ENCODE results near the gene ABCA4. TPM values are rescaled to one million over a fixed set of nuclear protein-coding genes. Genes with fewer than 3 reads are reported as not detected.

The ABCA4 gene
- total RNA-seq, 5 donors from 2014 or later (not counting 1 experiment from before 2014, with no cell fraction given) = not detected

DNA sequence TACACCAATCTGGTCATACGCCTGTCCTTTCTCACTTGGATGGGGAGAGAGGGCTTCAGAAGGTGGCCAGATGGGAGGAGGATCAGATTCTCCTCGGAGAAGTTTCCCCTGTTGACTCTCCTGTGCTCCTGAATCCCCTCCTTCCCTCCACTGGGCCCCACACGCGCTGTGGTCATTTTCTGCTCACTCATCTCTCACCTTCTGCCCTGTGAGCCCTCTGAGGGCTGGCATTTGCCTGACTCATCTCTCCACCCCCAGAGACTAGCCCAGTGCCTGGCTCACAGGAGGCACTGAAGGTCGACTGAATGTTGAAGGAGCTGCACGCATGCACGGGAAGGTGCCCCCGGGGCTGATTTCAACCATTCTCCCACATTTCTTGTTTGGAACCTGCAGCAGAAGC lies 14.2 kb downstream of the ABCA4 start:
- Mint-ChIP-seq H3K27ac (no peak overlapping the region), H3K9me3 (no peaks in the 10 kb centered on the region), H3K36me3 (no peaks in the 10 kb centered on the region), H3K27me3 (peaks cover 33 to 35% of the 10 kb centered on the region in 2 donors), H3K4me3 (no peak overlapping the region), H3K4me1 (peaks cover 0 to 9% (median 5%) of the 10 kb centered on the region in 3 donors)
- POLR2A ChIA-PET = no interaction called here
- Histone ChIP-seq H3K36me3 (ENCODE audit: control insufficient read depth in 2 of 2, extremely low read depth in 1 of 2, insufficient read depth in 1 of 2, low read length in 1 of 2) (no peaks in the 10 kb centered on the region), H3K4me1 (ENCODE audit: control insufficient read depth in 1 of 2, extremely low read depth in 1 of 2, insufficient read depth in 2 of 2, low read length in 2 of 2) (peaks cover 3 to 5% of the 10 kb centered on the region in 2 experiments), H3K27me3 (replicated peaks in 1 of 2; ENCODE audit: control insufficient read depth in 2 of 2, extremely low read depth in 1 of 2, insufficient read depth in 2 of 2, low read length in 1 of 2) (peaks cover 3 to 36% of the 10 kb centered on the region in 2 experiments), H3K27ac (ENCODE audit: low read length) (no peak overlapping the region), H3K9me3 (no peaks in the 10 kb centered on the region), H3K4me3 (ENCODE audit: control insufficient read depth in 1 of 2, extremely low read depth in 1 of 2, low read length in 1 of 2) (no peak overlapping the region)
- CTCF ChIA-PET = no interaction called here
- 74% methylated on average over 6 of the region's 8 CpGs for WGBS (ENCODE audit: insufficient coverage)
- no peak for ATAC-seq (replicated peaks in 1 of 4)
- no peak for DNase-seq

DNA sequence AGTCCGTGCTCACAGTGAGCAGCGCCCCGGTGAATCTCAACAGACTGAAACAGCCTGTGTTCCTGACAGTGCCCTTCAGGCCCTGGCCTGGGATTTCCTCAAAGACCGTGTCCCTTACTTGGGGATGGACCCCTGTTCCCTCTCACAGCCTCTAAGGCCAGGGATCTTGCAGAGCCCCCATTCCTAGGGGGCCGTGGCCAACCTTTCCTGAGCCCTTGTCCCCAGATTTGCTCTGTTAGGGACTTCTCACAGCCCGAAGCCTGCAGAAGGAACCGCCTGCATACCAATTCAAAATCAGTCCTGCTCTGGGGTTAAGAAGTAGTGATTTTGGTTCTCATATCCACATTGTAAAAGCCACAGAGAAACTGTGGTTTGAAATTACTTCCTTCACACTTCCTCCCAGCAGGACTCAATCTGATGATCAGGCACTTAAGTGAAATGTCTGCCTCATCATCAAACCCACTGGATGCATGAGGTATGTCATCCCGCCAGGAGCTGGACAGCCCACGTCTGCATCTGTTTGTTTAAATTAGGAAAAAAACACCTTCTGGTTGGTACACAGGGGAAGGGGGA lies 14.9 kb downstream of the ABCA4 start:
- H3K4me3 ChIP-seq (ENCODE audit: control insufficient read depth in 1 of 2, extremely low read depth in 1 of 2, low read length in 1 of 2) = no peak overlapping the region
- peaks cover 0 to 9% (median 5%) of the 10 kb centered on the region in 3 donors for H3K4me1 Mint-ChIP-seq
- peaks cover 33 to 34% of the 10 kb centered on the region in 2 donors for H3K27me3 Mint-ChIP-seq
- H3K27me3 ChIP-seq (replicated peaks in 1 of 2; ENCODE audit: control insufficient read depth in 2 of 2, extremely low read depth in 1 of 2, insufficient read depth in 2 of 2, low read length in 1 of 2) = peaks cover 3 to 40% of the 10 kb centered on the region in 2 experiments
- 41% methylated on average over 4 of the region's 9 CpGs for WGBS (ENCODE audit: insufficient coverage)
- ChIA-PET CTCF (no interaction called here), POLR2A (interaction anchor here in 1 of 2 donors (0.6 kb wide), 1 partner anchor 147 kb away, joined by 8 read pairs; no protein-coding TSS in a partner anchor)
- no peak overlapping the region for H3K27ac ChIP-seq (ENCODE audit: low read length)
- peaks cover 3 to 5% of the 10 kb centered on the region in 2 experiments for H3K4me1 ChIP-seq (ENCODE audit: control insufficient read depth in 1 of 2, extremely low read depth in 1 of 2, insufficient read depth in 2 of 2, low read length in 2 of 2)
- no peak overlapping the region for H3K4me3 Mint-ChIP-seq
- no peaks in the 10 kb centered on the region for H3K36me3 ChIP-seq (ENCODE audit: control insufficient read depth in 2 of 2, extremely low read depth in 1 of 2, insufficient read depth in 1 of 2, low read length in 1 of 2)
- no peak overlapping the region for H3K27ac Mint-ChIP-seq
- no peaks in the 10 kb centered on the region for H3K9me3 ChIP-seq
- no peak for DNase-seq
- no peaks in the 10 kb centered on the region for H3K9me3 Mint-ChIP-seq
- H3K36me3 Mint-ChIP-seq = no peaks in the 10 kb centered on the region
- no peak for ATAC-seq (replicated peaks in 1 of 4)

DNA sequence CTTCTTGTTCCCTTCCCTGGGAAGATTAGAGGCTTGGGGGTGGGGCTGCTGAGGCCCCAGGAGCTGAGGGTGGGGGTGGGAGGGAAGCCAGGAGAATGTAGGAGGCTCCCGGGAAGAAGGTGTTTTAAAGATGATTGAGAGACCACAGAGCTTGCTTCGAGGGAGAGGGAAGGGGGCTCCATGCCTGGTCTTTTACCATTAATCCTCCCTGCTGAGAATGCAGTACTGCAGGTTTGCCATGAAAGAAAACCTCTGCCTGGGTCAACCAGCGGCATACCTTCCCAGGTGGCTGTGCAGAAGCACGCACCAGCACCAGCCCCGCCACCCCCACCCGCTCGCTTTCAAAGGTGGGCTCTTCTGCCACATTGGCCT lies 15.4 kb downstream of the ABCA4 start:
- ChIA-PET CTCF (no interaction called here), POLR2A (interaction anchor here in 1 of 2 donors (0.6 kb wide), 1 partner anchor 146 kb away, joined by 8 read pairs; no protein-coding TSS in a partner anchor)
- Mint-ChIP-seq H3K36me3 (no peaks in the 10 kb centered on the region), H3K27me3 (peaks cover 33 to 34% of the 10 kb centered on the region in 2 donors), H3K9me3 (no peaks in the 10 kb centered on the region), H3K27ac (no peak overlapping the region), H3K4me1 (peaks cover 0 to 9% (median 5%) of the 10 kb centered on the region in 3 donors), H3K4me3 (no peak overlapping the region)
- Histone ChIP-seq H3K27me3 (replicated peaks in 1 of 2; ENCODE audit: control insufficient read depth in 2 of 2, extremely low read depth in 1 of 2, insufficient read depth in 2 of 2, low read length in 1 of 2) (peaks cover 3 to 40% of the 10 kb centered on the region in 2 experiments), H3K4me3 (ENCODE audit: control insufficient read depth in 1 of 2, extremely low read depth in 1 of 2, low read length in 1 of 2) (no peak overlapping the region), H3K9me3 (no peaks in the 10 kb centered on the region), H3K4me1 (ENCODE audit: control insufficient read depth in 1 of 2, extremely low read depth in 1 of 2, insufficient read depth in 2 of 2, low read length in 2 of 2) (peaks cover 3 to 5% of the 10 kb centered on the region in 2 experiments), H3K27ac (ENCODE audit: low read length) (no peak overlapping the region), H3K36me3 (ENCODE audit: control insufficient read depth in 2 of 2, extremely low read depth in 1 of 2, insufficient read depth in 1 of 2, low read length in 1 of 2) (no peaks in the 10 kb centered on the region)
- 67% methylated on average over 5 of the region's 7 CpGs for WGBS (ENCODE audit: insufficient coverage)
- DNase-seq (no peak), ATAC-seq (replicated peaks in 1 of 4) (no peak)

- Mint-ChIP-seq H3K4me3 (no peak overlapping the region), H3K4me1 (peaks cover 0 to 9% (median 5%) of the 10 kb centered on the region in 3 donors), H3K27me3 (peaks cover 33 to 34% of the 10 kb centered on the region in 2 donors), H3K9me3 (no peaks in the 10 kb centered on the region), H3K36me3 (no peaks in the 10 kb centered on the region), H3K27ac (no peak overlapping the region)
- no peaks in the 10 kb centered on the region for H3K9me3 ChIP-seq
- peaks cover 3 to 5% of the 10 kb centered on the region in 2 experiments for H3K4me1 ChIP-seq (ENCODE audit: control insufficient read depth in 1 of 2, extremely low read depth in 1 of 2, insufficient read depth in 2 of 2, low read length in 2 of 2)
- no peak for DNase-seq
- no peak overlapping the region for H3K4me3 ChIP-seq (ENCODE audit: control insufficient read depth in 1 of 2, extremely low read depth in 1 of 2, low read length in 1 of 2)
- H3K27me3 ChIP-seq (replicated peaks in 1 of 2; ENCODE audit: control insufficient read depth in 2 of 2, extremely low read depth in 1 of 2, insufficient read depth in 2 of 2, low read length in 1 of 2) = peaks cover 3 to 39% of the 10 kb centered on the region in 2 experiments
- ChIA-PET POLR2A (interaction anchor here in 1 of 2 donors (0.6 kb wide), 1 partner anchor 146 kb away, joined by 8 read pairs; no protein-coding TSS in a partner anchor), CTCF (no interaction called here)
- no peak for ATAC-seq (replicated peaks in 1 of 4)
- 73% methylated on average over 9 of the region's 10 CpGs for WGBS (ENCODE audit: insufficient coverage)
- no peak overlapping the region for H3K27ac ChIP-seq (ENCODE audit: low read length)
- H3K36me3 ChIP-seq (ENCODE audit: control insufficient read depth in 2 of 2, extremely low read depth in 1 of 2, insufficient read depth in 1 of 2, low read length in 1 of 2) = no peaks in the 10 kb centered on the region
Observed at GRCh38 chr1:94104776-94105580, 16.0 kb downstream of the ABCA4 start.

DNA sequence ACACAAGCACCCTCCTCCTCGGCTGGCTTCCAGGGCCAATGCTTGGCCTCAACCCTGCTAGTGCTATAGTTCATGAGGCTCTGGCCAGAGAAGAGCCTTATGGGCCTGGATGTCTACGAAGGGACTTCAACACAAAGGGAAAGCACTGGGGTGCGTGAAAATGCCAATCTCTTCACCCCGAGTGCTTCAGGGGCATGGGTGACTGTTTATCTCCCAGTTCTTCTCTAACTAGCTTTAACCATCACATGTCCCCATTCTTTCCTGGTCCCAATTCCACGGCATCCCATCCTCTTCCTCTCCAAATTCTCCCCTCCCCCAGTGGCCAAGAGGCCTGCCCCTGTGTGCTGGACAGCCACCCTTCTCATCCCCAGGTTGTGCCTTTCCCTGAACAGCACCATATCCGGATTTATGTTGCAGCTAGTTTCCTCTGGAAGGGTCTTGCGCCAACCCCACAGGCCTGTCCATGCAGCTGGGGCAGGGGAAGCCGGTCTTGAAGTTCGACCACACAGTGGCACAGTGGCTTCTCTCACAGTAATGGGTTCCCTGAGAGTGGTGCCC lies 16.7 kb downstream of the ABCA4 start:
- no peak overlapping the region for H3K27ac Mint-ChIP-seq
- DNase-seq (no peak), ATAC-seq (replicated peaks in 1 of 4) (no peak)
- Histone ChIP-seq H3K4me1 (ENCODE audit: control insufficient read depth in 1 of 2, extremely low read depth in 1 of 2, insufficient read depth in 2 of 2, low read length in 2 of 2) (peaks cover 3 to 5% of the 10 kb centered on the region in 2 experiments), H3K27ac (ENCODE audit: low read length) (no peak overlapping the region), H3K36me3 (ENCODE audit: control insufficient read depth in 2 of 2, extremely low read depth in 1 of 2, insufficient read depth in 1 of 2, low read length in 1 of 2) (no peaks in the 10 kb centered on the region), H3K9me3 (no peaks in the 10 kb centered on the region), H3K4me3 (ENCODE audit: control insufficient read depth in 1 of 2, extremely low read depth in 1 of 2, low read length in 1 of 2) (no peak overlapping the region), H3K27me3 (replicated peaks in 1 of 2; ENCODE audit: control insufficient read depth in 2 of 2, extremely low read depth in 1 of 2, insufficient read depth in 2 of 2, low read length in 1 of 2) (peaks cover 3 to 39% of the 10 kb centered on the region in 2 experiments)
- POLR2A ChIA-PET = no interaction called here
- H3K4me3 Mint-ChIP-seq = no peak overlapping the region
- no peaks in the 10 kb centered on the region for H3K9me3 Mint-ChIP-seq
- CTCF ChIA-PET = no interaction called here
- no peaks in the 10 kb centered on the region for H3K36me3 Mint-ChIP-seq
- peaks cover 0 to 9% (median 5%) of the 10 kb centered on the region in 3 donors for H3K4me1 Mint-ChIP-seq
- peaks cover 33 to 34% of the 10 kb centered on the region in 2 donors for H3K27me3 Mint-ChIP-seq
- 78% methylated on average over 9 of the region's 9 CpGs for WGBS (ENCODE audit: insufficient coverage)

GRCh38 chr1:94103608-94104007 lies 17.3 kb downstream of the ABCA4 start:
- ATAC-seq (replicated peaks in 1 of 4) (no peak), DNase-seq (no peak)
- Histone ChIP-seq H3K36me3 (ENCODE audit: control insufficient read depth in 2 of 2, extremely low read depth in 1 of 2, insufficient read depth in 1 of 2, low read length in 1 of 2) (no peaks in the 10 kb centered on the region), H3K27me3 (replicated peaks in 1 of 2; ENCODE audit: control insufficient read depth in 2 of 2, extremely low read depth in 1 of 2, insufficient read depth in 2 of 2, low read length in 1 of 2) (peaks cover 3 to 39% of the 10 kb centered on the region in 2 experiments), H3K4me1 (ENCODE audit: control insufficient read depth in 1 of 2, extremely low read depth in 1 of 2, insufficient read depth in 2 of 2, low read length in 2 of 2) (peaks cover 3 to 5% of the 10 kb centered on the region in 2 experiments), H3K4me3 (ENCODE audit: control insufficient read depth in 1 of 2, extremely low read depth in 1 of 2, low read length in 1 of 2) (no peak overlapping the region), H3K9me3 (no peaks in the 10 kb centered on the region), H3K27ac (ENCODE audit: low read length) (no peak overlapping the region)
- no peaks in the 10 kb centered on the region for H3K9me3 Mint-ChIP-seq
- H3K27me3 Mint-ChIP-seq = peaks cover 33 to 34% of the 10 kb centered on the region in 2 donors
- H3K4me1 Mint-ChIP-seq = peaks cover 0 to 9% (median 5%) of the 10 kb centered on the region in 3 donors
- CTCF ChIA-PET = no interaction called here
- H3K36me3 Mint-ChIP-seq = no peaks in the 10 kb centered on the region
- WGBS (ENCODE audit: insufficient coverage) = no CpG with 5 or more reads among the region's 4 CpGs
- no peak overlapping the region for H3K4me3 Mint-ChIP-seq
- POLR2A ChIA-PET = no interaction called here
- no peak overlapping the region for H3K27ac Mint-ChIP-seq

All from T-cell (primary cell).